ENCODE results near the gene DHX8. TPM values are rescaled to one million over a fixed set of nuclear protein-coding genes. Genes with fewer than 3 reads are reported as not detected.

The DHX8 gene
- total and polyA plus RNA-seq, 2 of the 4 experiments (the other 2 are of a cell fraction) = 21.8 to 50.0 TPM

DNA sequence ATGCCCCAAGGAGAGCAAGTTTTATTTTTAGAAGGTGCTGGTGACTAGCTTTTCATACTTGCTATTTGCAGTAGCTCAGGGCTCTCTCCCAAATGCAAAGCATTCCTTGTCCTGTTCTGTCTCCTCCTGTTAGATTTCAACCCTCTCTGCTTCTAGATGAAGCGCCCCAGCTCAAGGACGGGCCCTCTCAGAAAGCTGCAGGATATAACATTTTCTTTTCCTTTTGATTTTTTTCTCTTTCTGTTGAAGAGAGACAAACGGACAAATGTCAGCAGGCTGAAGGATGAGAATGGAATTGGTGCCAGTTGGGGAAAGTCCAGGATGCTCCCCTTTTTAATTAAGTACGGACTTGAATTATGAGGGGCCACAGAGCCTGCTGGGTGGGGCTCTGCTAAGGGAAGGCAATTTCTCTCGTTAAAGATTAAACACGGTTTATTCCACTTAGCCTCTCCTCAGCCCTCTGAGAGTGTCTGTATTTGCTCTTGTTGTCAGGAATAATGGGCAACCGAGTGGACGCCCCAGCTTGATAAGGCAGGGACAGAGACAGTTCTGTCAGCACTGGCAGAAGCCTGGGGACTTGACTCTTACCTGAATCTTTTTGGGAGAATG, 68.6 kb downstream of the DHX8 start:
- Histone ChIP-seq H4K5ac (ENCODE audit: low read depth, low read length) (no peak overlapping the region), H3K27ac (ENCODE audit: insufficient read depth, low read length) (no peak overlapping the region), H4K20me1 (ENCODE audit: insufficient read depth, low read length) (no peaks in the 10 kb centered on the region), H3K4me1 (ENCODE audit: control insufficient read depth, insufficient read depth, low read length) (peaks cover 3% of the 10 kb centered on the region), H2AFZ (replicated peaks; ENCODE audit: low read length, poor library complexity) (no peak overlapping the region), H3K9me3 (ENCODE audit: control insufficient read depth, insufficient read depth, low read length) (no peaks in the 10 kb centered on the region), H3K27me3 (ENCODE audit: control insufficient read depth, insufficient read depth, low read length) (no peaks in the 10 kb centered on the region), H3K23ac (ENCODE audit: low read depth, low read length) (no peak overlapping the region), H2AK5ac (ENCODE audit: low read depth, low read length) (no peak overlapping the region), H3K9ac (ENCODE audit: low read depth, low read length) (no peak overlapping the region), H3K4me2 (ENCODE audit: low read depth, low read length) (no peak overlapping the region), H3K18ac (ENCODE audit: low read depth, low read length) (no peak overlapping the region), H3K14ac (replicated peaks; ENCODE audit: low read depth, low read length) (no peak overlapping the region), H3K79me1 (ENCODE audit: low read depth in 1 of 2, low read length in 2 of 2) (no peaks in the 10 kb centered on the region), H2BK20ac (ENCODE audit: low read depth, low read length) (no peak overlapping the region), H2BK5ac (ENCODE audit: low read depth, low read length, poor library complexity, severe bottlenecking) (no peak overlapping the region), H2BK15ac (ENCODE audit: low read depth, low read length) (no peak overlapping the region), H3K9me1 (ENCODE audit: insufficient read depth, low read length) (peaks cover 4% of the 10 kb centered on the region; the same call in 1 of the 2 replicates), H4K91ac (ENCODE audit: insufficient read depth, low read depth, low read length) (no peak overlapping the region), H3K36me3 (ENCODE audit: control insufficient read depth, insufficient read depth, low read length) (no peaks in the 10 kb centered on the region), H3K56ac (ENCODE audit: extremely low read depth, insufficient read depth, low read length) (no peak overlapping the region), H2AK9ac (replicated peaks; ENCODE audit: low read depth, low read length, poor library complexity) (peak overlapping the region; percentile 5), H2BK120ac (ENCODE audit: low read depth, low read length) (no peak overlapping the region), H3K4me3 (ENCODE audit: insufficient read depth, low read depth, low read length) (no peak overlapping the region), H4K8ac (ENCODE audit: low read depth in 2 of 2, low read length in 2 of 2) (no peak overlapping the region), H3K4ac (ENCODE audit: low read depth, low read length) (no peak overlapping the region)
- intact Hi-C loops (cut with micrococcal nuclease) = no loop called here
- POLR2A ChIA-PET (ENCODE audit: unreplicated experiment) = no interaction called here
- DNase-seq = no peak
- no peak for TF ChIP-seq RAD21 (IDR thresholded peaks at IDR 0.05; ENCODE audit: low read length)
- TF ChIP-seq BHLHE40 (IDR thresholded peaks at IDR 0.05; ENCODE audit: low read depth, low read length) = no peak
- TF ChIP-seq CHD1 (IDR thresholded peaks at IDR 0.05; ENCODE audit: low read depth, low read length) = no peak
- no peak for TF ChIP-seq CTCF (conservative IDR thresholded peaks at IDR 0.05; ENCODE audit: low read depth, low read length)
- BruUV-seq (replicated peaks) = no TSS peak
- CTCF ChIA-PET = interaction anchor here (0.6 to 1.0 kb wide), 2 partner anchors 14 to 28 kb away, joined by 3 read pairs; no protein-coding TSS in a partner anchor
- no peak for ATAC-seq (ENCODE audit: low read depth)
- in situ Hi-C loops (cut with MboI; ENCODE audit: low sequenced_read_pairs) = no loop called here
- no CpG with 5 or more reads among the region's 8 CpGs for WGBS, 2 experiments (ENCODE audit: extremely low coverage in 2 of 2, insufficient read length in 1 of 2)
- dilution Hi-C loops (cut with HindIII; ENCODE audit: low sequenced_read_pairs, unreplicated experiment) = no loop called here
